K562 (cell line): ENCODE measurements around the gene SPATA25. TPM values are rescaled to one million over a fixed set of nuclear protein-coding genes. Genes with fewer than 3 reads are reported as not detected.

ENCODE experiments used
- ATAC-seq: fragments of 200-7000 bp; cut with Tn5 transposase; 3 replicates; pipeline ENCODE4 v1.9.1; 2020; ENCODE audit warnings: moderate library complexity
- BruUV-seq: library from RNA; stranded (reverse); fragments of 400-500 nt; replicated peaks from 2 replicates; lab custom pipeline; 2021; lab: Mats Ljungman, UMichigan
- CTCF ChIA-PET: fragments of 300-600 bp; formaldehyde crosslinking; extraction: SDS; loops from one replicate; lab custom pipeline; 2021; ENCODE audit warnings: low intra/inter-chr PET ratio; lab: Yijun Ruan, JAX
- POLR2A ChIA-PET: fragments of 300-600, 350-650 bp; sonication (Branson Sonifier 250); formaldehyde crosslinking; extraction: SDS; loops from one replicate; lab custom pipeline; 2021; ENCODE audit warnings: antibody characterized with exemption, inconsistent platforms; lab: Yijun Ruan, JAX
- DNase-seq, 4 experiments: peaks; one replicate each; pipeline versions ENCODE4 v3.0.0 to v3.0.0-alpha.2; 2011 to 2018; ENCODE audit warnings: low spot score in 3 of 4, mixed read lengths in 3 of 4; ENCODE audit errors: extremely low read depth in 1 of 4
- FAIRE-seq: peaks from 2 replicates; lab custom pipeline; 2011; peaks lifted over from hg19 to GRCh38; lab: Jason Lieb, UNC
- H2AFZ ChIP-seq: 2 replicates; pipeline ENCODE4 v1.6.0; 2011; ENCODE audit warnings: low read depth, low read length, control low read depth, inconsistent platforms
- H3K27ac ChIP-seq: fragments of 200-600 bp; 3 replicates; pipeline ENCODE4 v1.8.0; 2011; ENCODE audit warnings: low read depth, mild to moderate bottlenecking, control low read depth, inconsistent platforms, low read length, moderate library complexity, mixed read lengths; ENCODE audit errors: extremely low read depth
- H3K27me3 ChIP-seq, 2 experiments: fragments of 300-600 bp in 1 of 2; 2 replicates in 1 of 2; 3 replicates in 1 of 2; pipeline versions ENCODE4 v1.6.0 to v1.8.0; 2011; ENCODE audit warnings: inconsistent platforms in 2 of 2, low read length in 2 of 2, mild to moderate bottlenecking in 1 of 2, mixed read lengths in 1 of 2, moderate library complexity in 1 of 2; ENCODE audit not compliant: control insufficient read depth in 2 of 2, insufficient read depth in 2 of 2
- H3K36me3 ChIP-seq: fragments of 300-600 bp; 3 replicates; pipeline ENCODE4 v1.8.0; 2011; ENCODE audit warnings: mild to moderate bottlenecking, low read length, inconsistent platforms; ENCODE audit not compliant: control insufficient read depth, insufficient read depth
- H3K4me1 ChIP-seq, 2 experiments: fragments of 200-600 bp in 1 of 2; replicated peaks in 1 of 2; 2 replicates in 1 of 2; 3 replicates in 1 of 2; pipeline versions ENCODE4 v1.5.1 to v1.8.0; 2011; ENCODE audit warnings: inconsistent platforms in 2 of 2, low read length in 2 of 2, mild to moderate bottlenecking in 1 of 2, mixed read lengths in 1 of 2, moderate library complexity in 1 of 2; ENCODE audit not compliant: control insufficient read depth in 2 of 2, insufficient read depth in 2 of 2
- H3K4me2 ChIP-seq: 2 replicates; pipeline ENCODE4 v1.6.1; 2011; ENCODE audit warnings: low read length, control low read depth, inconsistent platforms, mixed read lengths; ENCODE audit not compliant: insufficient read depth
- H3K4me3 ChIP-seq: fragments of 200-600 bp; sonication (generic), shearing (Covaris generic); 2 replicates; pipeline ENCODE4 v1.5.1; 2016; ENCODE audit warnings: control low read depth, inconsistent platforms
- H3K79me2 ChIP-seq: fragments of 200-600 bp; 3 replicates; pipeline ENCODE4 v1.8.0; 2011; ENCODE audit warnings: low read length, inconsistent platforms; ENCODE audit not compliant: control insufficient read depth, insufficient read depth
- H3K9ac ChIP-seq, 2 experiments: 2 replicates each; pipeline versions ENCODE4 v1.6.0 to v1.6.1; 2011; ENCODE audit warnings: low read depth in 2 of 2, low read length in 2 of 2, control low read depth in 1 of 2, inconsistent platforms in 1 of 2, mild to moderate bottlenecking in 1 of 2, mixed read lengths in 1 of 2; ENCODE audit not compliant: insufficient read depth in 1 of 2
- H3K9me1 ChIP-seq: one replicate; pipeline ENCODE4 v1.6.0; 2011; ENCODE audit warnings: inconsistent platforms, mild to moderate bottlenecking, low read length, moderate library complexity; ENCODE audit not compliant: control insufficient read depth, insufficient read depth
- H3K9me3 ChIP-seq: replicated peaks from 2 replicates; pipeline ENCODE4 v1.5.1; 2011; ENCODE audit warnings: low read depth, low read length, inconsistent platforms; ENCODE audit not compliant: control insufficient read depth, insufficient read depth
- H4K20me1 ChIP-seq: replicated peaks from 2 replicates; pipeline ENCODE4 v1.6.1; 2011; ENCODE audit warnings: low read length, inconsistent platforms, mixed read lengths; ENCODE audit not compliant: control insufficient read depth, insufficient read depth
- ATF1 ChIP-seq, 2 experiments: fragments of 450-650 bp in 1 of 2; IDR thresholded peaks; 2 replicates each; pipeline ENCODE4 v1.6.1; 2016; ENCODE audit warnings: missing compliant biosample characterization in 1 of 2, missing genetic modification characterization in 1 of 2
- BCOR ChIP-seq: fragments of 450-650 bp; IDR thresholded peaks from 2 replicates; pipeline ENCODE4 v1.6.1; 2016
- CEBPB ChIP-seq: fragments of 450-650 bp; IDR thresholded peaks from 2 replicates; pipeline ENCODE4 v1.6.1; 2016; ENCODE audit warnings: missing genetic modification characterization, missing compliant biosample characterization
- FOXA3 ChIP-seq, 2 experiments: fragments of 450-650 bp in 1 of 2; sonication (generic) in 1 of 2; formaldehyde crosslinking; IDR thresholded peaks in 1 of 2; conservative IDR thresholded peaks in 1 of 2; 2 replicates each; pipeline versions ENCODE4 v1.4.0 to v1.8.0; 2020 to 2022; ENCODE audit warnings: mild to moderate bottlenecking in 2 of 2, missing genetic modification reagents in 1 of 2
- HINFP ChIP-seq: fragments of 450-650 bp; conservative IDR thresholded peaks from 2 replicates; pipeline ENCODE4 v1.6.1; 2016; ENCODE audit warnings: missing genetic modification characterization, low read depth, mild to moderate bottlenecking, control low read depth, missing compliant biosample characterization
- HNRNPK ChIP-seq: fragments of 200-400 bp; formaldehyde crosslinking; IDR thresholded peaks from one replicate; pipeline ENCODE4 v1.6.1; 2018; ENCODE audit warnings: mild to moderate bottlenecking, low read depth, low read length; ENCODE audit not compliant: poor library complexity, severe bottlenecking
- IFI16 ChIP-seq: fragments of 250-450 bp; sonication (Bioruptor Pico); IDR thresholded peaks from 2 replicates; pipeline ENCODE4 v2.1.2; 2022; ENCODE audit warnings: mild to moderate bottlenecking, inconsistent platforms
- KLF13 ChIP-seq: fragments of 450-650 bp; IDR thresholded peaks from 2 replicates; pipeline ENCODE4 v1.6.1; 2016; ENCODE audit warnings: missing genetic modification characterization, low read depth, mild to moderate bottlenecking, missing compliant biosample characterization, moderate library complexity, borderline replicate concordance
- SRSF3 ChIP-seq: fragments of 200-400 bp; formaldehyde crosslinking; IDR thresholded peaks from 2 replicates; pipeline ENCODE4 v1.6.1; 2016; ENCODE audit warnings: mild to moderate bottlenecking, low read length, moderate library complexity; ENCODE audit not compliant: insufficient read depth
- THRA ChIP-seq: fragments of 450-650 bp; IDR thresholded peaks from 2 replicates; pipeline ENCODE4 v1.6.1; 2017; ENCODE audit warnings: mild to moderate bottlenecking, moderate library complexity
- TRIM28 ChIP-seq: fragments of 450-650 bp; IDR thresholded peaks from 2 replicates; pipeline ENCODE4 v1.6.1; 2017
- ZC3H8 ChIP-seq: fragments of 450-650 bp; IDR thresholded peaks from 2 replicates; pipeline ENCODE4 v1.6.1; 2017
- ZFP36 ChIP-seq: fragments of 150-350 bp; IDR thresholded peaks from 2 replicates; pipeline ENCODE4 v1.6.1; 2018; ENCODE audit warnings: low read length, low read depth; ENCODE audit not compliant: partially characterized antibody
- ZNF133 ChIP-seq: fragments of 250-450 bp; sonication (Bioruptor Pico); IDR thresholded peaks from 2 replicates; pipeline ENCODE4 v1.4.0; 2020; ENCODE audit warnings: mild to moderate bottlenecking
- ZNF224 ChIP-seq: sonication (generic); formaldehyde crosslinking; IDR thresholded peaks from 2 replicates; pipeline ENCODE4 v1.8.0; 2022; ENCODE audit warnings: mild to moderate bottlenecking, missing genetic modification reagents
- ZNF232 ChIP-seq: sonication (generic); formaldehyde crosslinking; IDR thresholded peaks from 2 replicates; pipeline ENCODE4 v1.8.0; 2022; ENCODE audit warnings: mild to moderate bottlenecking, missing genetic modification reagents
- ZNF263 ChIP-seq: sonication (generic); formaldehyde crosslinking; IDR thresholded peaks from 2 replicates; pipeline ENCODE4 v1.8.0; 2022; ENCODE audit warnings: mild to moderate bottlenecking, missing genetic modification reagents, borderline replicate concordance
- ZNF561 ChIP-seq: fragments of 450-650 bp; formaldehyde crosslinking; conservative IDR thresholded peaks from 2 replicates; pipeline ENCODE4 v1.4.0; 2020; ENCODE audit warnings: mild to moderate bottlenecking, moderate library complexity
- ZNF77 ChIP-seq: fragments of 250-450 bp; sonication (Bioruptor Pico); IDR thresholded peaks from 2 replicates; pipeline ENCODE4 v1.5.0; 2020
- ZZZ3 ChIP-seq: fragments of 450-650 bp; IDR thresholded peaks from 2 replicates; pipeline ENCODE4 v1.6.1; 2016; ENCODE audit warnings: antibody characterized with exemption, mild to moderate bottlenecking, moderate library complexity
- WGBS: fragments of 100-300 bp; shearing (Covaris generic); methylation state at CpG from one replicate; pipeline ENCODE4 v1.1.6; 2016; ENCODE audit warnings: low coverage, mixed read lengths; ENCODE audit not compliant: insufficient coverage; ENCODE audit errors: missing lambda C conversion rate; 5-methylcytosine and 5-hydroxymethylcytosine counted together
- in situ Hi-C: fragments of 300-500 bp; cut with MboI; formaldehyde crosslinking; loops from 4 replicates; pipeline ENCODE4 v1.15.0; 2018; ENCODE audit warnings: inconsistent platforms, mixed read lengths
- intact Hi-C: fragments of 100-400 bp; cut with micrococcal nuclease; formaldehyde crosslinking; loops from 2 replicates; pipeline ENCODE4 v1.14.2; 2022
- polyA plus RNA-seq, 8 experiments: library from polyadenylated mRNA; depleted of rRNA in 4 of 8; stranded (reverse) in 5 of 8; unstranded in 3 of 8; fragments of >200 nt; fragmentation: Nextera tagmentation in 2 of 8; fragmentation: Illumina TruSeq in 1 of 8; extraction: Ambion mirVana in 2 of 8; extraction: Trizol in 1 of 8; gene quantifications; 2 replicates each; pipeline versions ENCODE4 v1.2.1 to v1.2.3, GENCODE V29; 2011 to 2014; ENCODE audit warnings: inconsistent platforms in 1 of 8, missing spikeins in 1 of 8
- total RNA-seq, 7 experiments: library from RNA; depleted of rRNA in 6 of 7; stranded (reverse); fragments of >200 nt in 6 of 7; fragmentation: Illumina TruSeq in 2 of 7; extraction: Trizol in 2 of 7; gene quantifications; 2 replicates each; pipeline versions ENCODE4 v1.2.1 to v1.2.3, GENCODE V29; 2011 to 2021; ENCODE audit warnings: low replicate concordance in 1 of 7

The SPATA25 gene
- total and polyA plus RNA-seq, 9 of the 15 experiments (the other 6 are each of a cell fraction or from before 2014, with no cell fraction given): 0.21 to 0.95 (median 0.53) TPM; not detected in 3

GRCh38 chr20:45934046-45934585, 46.7 kb upstream of the SPATA25 start:
- in situ Hi-C loops: no loop called here
- ChIA-PET POLR2A (interaction anchor here (0.6 to 4.9 kb wide), 36 partner anchors 10 to 582 kb away, joined by 3 to 91 read pairs (median 4); partner anchors contain the start of genes CTSA, DNTTIP1, NEURL2 and PLTP), CTCF (interaction anchor here (1.5 kb wide), 1 partner anchor 29 kb away, joined by 10 read pairs; no protein-coding TSS in a partner anchor)
- Histone ChIP-seq H3K4me2 (peak overlapping the region; percentile 90), H3K79me2 (peaks cover 21% of the 10 kb centered on the region), H3K36me3 (peaks cover 21% of the 10 kb centered on the region), H4K20me1 (peaks cover 27% of the 10 kb centered on the region), H3K4me1 (peaks cover 12 to 26% of the 10 kb centered on the region in 2 experiments; a peak in 4 of 5 replicates), H3K9ac (peak overlapping the region; percentile 100), H3K9me1 (no peaks in the 10 kb centered on the region), H3K27me3 (no peaks in the 10 kb centered on the region), H2AFZ (peak overlapping the region; percentile 89), H3K9me3 (no peaks in the 10 kb centered on the region), H3K27ac (peak overlapping the region; percentile 100), H3K4me3 (peak overlapping the region; percentile 99)
- peak; percentile 24 for ATAC-seq
- no TSS peak for BruUV-seq
- intact Hi-C loops: loop anchor here (2.0 to 10.0 kb wide), 2 partner anchors 77 to 139 kb away; partner anchors contain the start of genes ACOT8, DNTTIP1, WFDC3 and ZSWIM3
- DNase-seq: peak in 3 of 4 experiments; percentile 53 to 68 (median 68)
- no peak for FAIRE-seq
- WGBS: 2% methylated on average over 30 of the region's 34 CpGs
- TF ChIP-seq FOXA3 (CRISPR knock-in tag; conservative IDR thresholded peaks at IDR 0.05 in 1 of 2, IDR thresholded peaks at IDR 0.05 in 1 of 2) (0 out of 4 replicates have a peak, but pooled peaks of 1 of the 2 experiments have one; percentile 36), THRA (no peak), HNRNPK (no peak), SRSF3 (no peak), ZZZ3 (no peak), ZNF77 (CRISPR knock-in tag) (0 out of 2 replicates have a peak, but pooled peaks have one; percentile 20), IFI16 (CRISPR knock-in tag) (no peak), ZNF263 (CRISPR knock-in tag) (no peak), ZC3H8 (no peak), ZNF224 (CRISPR knock-in tag) (0 out of 2 replicates have a peak, but pooled peaks have one; percentile 5), ZFP36 (peak; percentile 51), ZNF232 (CRISPR knock-in tag) (no peak), ATF1 (CRISPR knock-in tag; IDR thresholded peaks at IDR 0.05) (no peak), ATF1 (tag; IDR thresholded peaks at IDR 0.05) (peak; percentile 89), HINFP (tag) (no peak), TRIM28 (peak; percentile 3; the same call in 1 of the 2 replicates), ZNF561 (CRISPR knock-in tag) (no peak), KLF13 (no peak), ZNF133 (CRISPR knock-in tag) (no peak), BCOR (peak; percentile 98), CEBPB (tag) (peak; percentile 56)
